GM23338 (cell line): ENCODE measurements around the gene TMEM163. TPM values are rescaled to one million over a fixed set of nuclear protein-coding genes. Genes with fewer than 3 reads are reported as not detected.
A peak's percentile ranks its signal among the peaks of the same experiment; 100 is the strongest.

Experiments
- ATAC-seq: fragments of 200-7000 bp; cut with Tn5 transposase; 3 replicates; pipeline ENCODE4 v1.9.1; 2020
- DNase-seq: peaks from one replicate; pipeline ENCODE4 v3.0.0-alpha.2; 2015; ENCODE audit warnings: low spot score
- H2AFZ ChIP-seq: fragments of 200-600 bp; sonication (generic); 2 replicates; pipeline ENCODE4 v1.8.0; 2016; ENCODE audit warnings: antibody characterized with exemption, mild to moderate bottlenecking, moderate library complexity
- H3F3A ChIP-seq: fragments of 200-600 bp; sonication (generic); replicated peaks from 2 replicates; pipeline ENCODE4 v1.8.0; 2017; ENCODE audit warnings: antibody characterized with exemption, mixed run types, low read depth
- H3K27ac ChIP-seq: fragments of 200-600 bp; sonication (generic); 2 replicates; pipeline ENCODE4 v1.6.1; 2016; ENCODE audit warnings: low read depth
- H3K27me3 ChIP-seq: fragments of 200-600 bp; sonication (generic); 2 replicates; pipeline ENCODE4 v1.8.0; 2016; ENCODE audit warnings: mild to moderate bottlenecking, mixed run types, moderate library complexity; ENCODE audit not compliant: insufficient read depth
- H3K36me3 ChIP-seq: fragments of 200-600 bp; sonication (generic); 2 replicates; pipeline ENCODE4 v1.8.0; 2016; ENCODE audit warnings: mild to moderate bottlenecking; ENCODE audit not compliant: insufficient read depth
- H3K4me1 ChIP-seq: fragments of 200-600 bp; sonication (generic); 2 replicates; pipeline ENCODE4 v1.8.0; 2016; ENCODE audit warnings: mild to moderate bottlenecking, moderate library complexity; ENCODE audit not compliant: insufficient read depth
- H3K4me2 ChIP-seq: fragments of 200-600 bp; sonication (generic); 2 replicates; pipeline ENCODE4 v1.7.1; 2017; ENCODE audit warnings: mixed run types
- H3K4me3 ChIP-seq: fragments of 200-600 bp; sonication (generic); 2 replicates; pipeline ENCODE4 v1.6.1; 2016; ENCODE audit warnings: mixed run types
- H3K79me2 ChIP-seq: fragments of 200-600 bp; sonication (generic); replicated peaks from 2 replicates; pipeline ENCODE4 v1.8.0; 2017; ENCODE audit warnings: mild to moderate bottlenecking; ENCODE audit not compliant: insufficient read depth
- H3K9me2 ChIP-seq: fragments of 200-600 bp; sonication (generic); 2 replicates; pipeline ENCODE4 v1.8.0; 2017; ENCODE audit not compliant: insufficient read depth
- H4K20me1 ChIP-seq: fragments of 200-600 bp; sonication (generic); replicated peaks from 2 replicates; pipeline ENCODE4 v1.8.0; 2017; ENCODE audit warnings: mild to moderate bottlenecking; ENCODE audit not compliant: insufficient read depth
- H3K27ac Mint-ChIP-seq: 2 replicates; pipeline ENCODE4 v1.8.0; 2020; ENCODE audit warnings: inconsistent platforms, mild to moderate bottlenecking, moderate library complexity, mixed read lengths
- H3K27me3 Mint-ChIP-seq: 3 replicates; pipeline ENCODE4 v1.8.0; 2022; ENCODE audit warnings: low read depth, mild to moderate bottlenecking, moderate library complexity, mixed read lengths, inconsistent platforms; ENCODE audit not compliant: insufficient read depth, poor library complexity
- H3K36me3 Mint-ChIP-seq: 3 replicates; pipeline ENCODE4 v1.8.0; 2021; ENCODE audit warnings: low read depth, mild to moderate bottlenecking, inconsistent platforms, moderate library complexity, mixed read lengths
- H3K4me1 Mint-ChIP-seq: 3 replicates; pipeline ENCODE4 v1.8.0; 2020; ENCODE audit warnings: mild to moderate bottlenecking, inconsistent platforms, mixed read lengths
- H3K4me3 Mint-ChIP-seq: 3 replicates; pipeline ENCODE4 v1.8.0; 2021; ENCODE audit warnings: moderate library complexity, mild to moderate bottlenecking, inconsistent platforms, mixed read lengths
- H3K9me3 Mint-ChIP-seq: 3 replicates; pipeline ENCODE4 v1.8.0; 2020; ENCODE audit warnings: moderate library complexity, mild to moderate bottlenecking, inconsistent platforms, mixed read lengths
- CREB1 ChIP-seq: fragments of 250-450 bp; sonication (Bioruptor Pico); IDR thresholded peaks from 2 replicates; pipeline ENCODE4 v1.5.0; 2020; ENCODE audit warnings: low read depth, mild to moderate bottlenecking, moderate library complexity
- ETS1 ChIP-seq: IDR thresholded peaks from 2 replicates; pipeline ENCODE4 v1.6.1; 2016; ENCODE audit warnings: antibody characterized with exemption
- EZH2 ChIP-seq: fragments of 200-600 bp; sonication (generic); IDR thresholded peaks from one replicate; pipeline ENCODE4 v1.8.0; 2017; ENCODE audit warnings: antibody characterized with exemption, mild to moderate bottlenecking, low read depth; ENCODE audit not compliant: unreplicated experiment
- EZH2phosphoT487 ChIP-seq: fragments of 200-600 bp; sonication (generic); IDR thresholded peaks from one replicate; pipeline ENCODE4 v1.8.1; 2018; ENCODE audit warnings: antibody characterized with exemption; ENCODE audit not compliant: unreplicated experiment
- JUNB ChIP-seq: IDR thresholded peaks from one replicate; pipeline ENCODE4 v1.6.1; 2016; ENCODE audit warnings: antibody characterized with exemption; ENCODE audit not compliant: unreplicated experiment
- NANOG ChIP-seq: IDR thresholded peaks from 2 replicates; pipeline ENCODE4 v1.6.1; 2016; ENCODE audit warnings: antibody characterized with exemption, borderline replicate concordance
- POLR2AphosphoS5 ChIP-seq: IDR thresholded peaks from 2 replicates; pipeline ENCODE4 v1.6.1; 2016; ENCODE audit warnings: antibody characterized with exemption, low read depth
- REST ChIP-seq: IDR thresholded peaks from one replicate; pipeline ENCODE4 v1.6.1; 2018; ENCODE audit warnings: antibody characterized with exemption; ENCODE audit not compliant: unreplicated experiment
- STAT1 ChIP-seq: IDR thresholded peaks from one replicate; pipeline ENCODE4 v1.6.1; 2016; ENCODE audit warnings: antibody characterized with exemption; ENCODE audit not compliant: unreplicated experiment
- ZNF114 ChIP-seq: fragments of 250-450 bp; sonication (Bioruptor Pico); IDR thresholded peaks from 2 replicates; pipeline ENCODE4 v1.5.0; 2020; ENCODE audit warnings: mild to moderate bottlenecking, moderate library complexity
- ZNF331 ChIP-seq: fragments of 250-450 bp; sonication (Bioruptor Pico); IDR thresholded peaks from 2 replicates; pipeline ENCODE4 v1.5.0; 2020; ENCODE audit warnings: low read depth, mild to moderate bottlenecking, moderate library complexity
- polyA plus RNA-seq: library from polyadenylated mRNA; unstranded; fragments of >200 nt; fragmentation: Nextera tagmentation; extraction: Ambion mirVana; gene quantifications from 2 replicates; pipeline ENCODE4 v1.2.1, GENCODE V29; 2016
- total RNA-seq: library from RNA; depleted of rRNA; stranded (reverse); fragments of >200 nt; shearing (Covaris generic); gene quantifications from 2 replicates; pipeline ENCODE4 v1.2.3, GENCODE V29; 2014
- TF ChIP-seq, protein P1 (sequence below), 2 experiments: fragments of 200-600 bp in 1 of 2; sonication (generic) in 1 of 2; conservative IDR thresholded peaks; 2 replicates each; pipeline versions ENCODE4 v1.5.1 to v1.6.1; 2016 to 2017; ENCODE audit warnings: antibody characterized with exemption in 2 of 2, low read depth in 2 of 2, mild to moderate bottlenecking in 2 of 2, moderate library complexity in 1 of 2

TMEM163 gene
- total and polyA plus RNA-seq, 2 experiments from 2014 or later, result 1.1 to 1.8 TPM

- TF ChIP-seq ZNF114 (CRISPR knock-in tag) (no peak), JUNB (no peak), NANOG (no peak), STAT1 (no peak), ZNF331 (CRISPR knock-in tag) (no peak), EZH2 (no peak)
- TF ChIP-seq, protein P1, sequence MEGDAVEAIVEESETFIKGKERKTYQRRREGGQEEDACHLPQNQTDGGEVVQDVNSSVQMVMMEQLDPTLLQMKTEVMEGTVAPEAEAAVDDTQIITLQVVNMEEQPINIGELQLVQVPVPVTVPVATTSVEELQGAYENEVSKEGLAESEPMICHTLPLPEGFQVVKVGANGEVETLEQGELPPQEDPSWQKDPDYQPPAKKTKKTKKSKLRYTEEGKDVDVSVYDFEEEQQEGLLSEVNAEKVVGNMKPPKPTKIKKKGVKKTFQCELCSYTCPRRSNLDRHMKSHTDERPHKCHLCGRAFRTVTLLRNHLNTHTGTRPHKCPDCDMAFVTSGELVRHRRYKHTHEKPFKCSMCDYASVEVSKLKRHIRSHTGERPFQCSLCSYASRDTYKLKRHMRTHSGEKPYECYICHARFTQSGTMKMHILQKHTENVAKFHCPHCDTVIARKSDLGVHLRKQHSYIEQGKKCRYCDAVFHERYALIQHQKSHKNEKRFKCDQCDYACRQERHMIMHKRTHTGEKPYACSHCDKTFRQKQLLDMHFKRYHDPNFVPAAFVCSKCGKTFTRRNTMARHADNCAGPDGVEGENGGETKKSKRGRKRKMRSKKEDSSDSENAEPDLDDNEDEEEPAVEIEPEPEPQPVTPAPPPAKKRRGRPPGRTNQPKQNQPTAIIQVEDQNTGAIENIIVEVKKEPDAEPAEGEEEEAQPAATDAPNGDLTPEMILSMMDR (conservative IDR thresholded peaks at IDR 0.05; ENCODE audit: low read depth in 2 of 2), result no peak
- H3K4me3 Mint-ChIP-seq, result no peak overlapping the region
- no peaks in the 10 kb centered on the region; the same call in 2 of the 3 replicates for H3K9me3 Mint-ChIP-seq
- H3K4me1 Mint-ChIP-seq, result no peaks in the 10 kb centered on the region
- Histone ChIP-seq H3K4me1 (no peaks in the 10 kb centered on the region), H3K9me2 (no peaks in the 10 kb centered on the region), H3K36me3 (no peaks in the 10 kb centered on the region), H3F3A (no peaks in the 10 kb centered on the region), H3K79me2 (no peaks in the 10 kb centered on the region), H3K4me3 (no peak overlapping the region), H3K27me3 (no peaks in the 10 kb centered on the region), H2AFZ (peak overlapping the region; percentile 74), H4K20me1 (no peaks in the 10 kb centered on the region), H3K27ac (no peak overlapping the region), H3K4me2 (no peak overlapping the region)
- no peak for DNase-seq
- H3K27me3 Mint-ChIP-seq, result no peaks in the 10 kb centered on the region
- no peaks in the 10 kb centered on the region for H3K36me3 Mint-ChIP-seq
- no peak for ATAC-seq
- H3K27ac Mint-ChIP-seq, result no peak overlapping the region
Observed at GRCh38 chr2:134745546-134745945, 26.7 kb upstream of the TMEM163 start.

DNA sequence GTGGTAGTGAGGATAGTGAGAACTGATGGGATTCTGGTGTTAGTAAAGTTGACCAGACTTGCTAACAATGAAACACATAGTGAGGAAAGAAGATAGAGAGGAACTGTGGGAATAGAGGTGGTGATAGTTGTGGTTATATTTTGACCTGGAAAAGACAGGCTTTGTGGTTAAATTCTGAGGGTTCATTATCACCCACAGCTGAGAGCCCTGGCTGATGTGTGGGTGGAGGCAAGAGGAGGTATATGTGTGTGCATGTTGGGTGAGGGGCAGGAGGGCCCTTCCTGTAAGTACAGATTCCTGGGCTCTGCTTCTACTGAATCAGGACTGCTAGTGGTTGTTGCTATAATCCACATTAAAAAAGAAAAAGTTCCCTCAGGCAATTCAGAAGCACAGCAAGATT, 26.2 kb upstream of the TMEM163 start:
- H3K27me3 ChIP-seq, result no peaks in the 10 kb centered on the region
- H3K4me2 ChIP-seq, result no peak overlapping the region
- no peaks in the 10 kb centered on the region for H3K9me2 ChIP-seq
- H3K27ac ChIP-seq, result no peak overlapping the region
- Mint-ChIP-seq H3K36me3 (no peaks in the 10 kb centered on the region), H3K4me3 (no peak overlapping the region), H3K27me3 (no peaks in the 10 kb centered on the region), H3K9me3 (no peaks in the 10 kb centered on the region; the same call in 2 of the 3 replicates), H3K4me1 (no peaks in the 10 kb centered on the region), H3K27ac (no peak overlapping the region)
- H4K20me1 ChIP-seq, result no peaks in the 10 kb centered on the region
- H3K36me3 ChIP-seq, result no peaks in the 10 kb centered on the region
- no peak overlapping the region for H2AFZ ChIP-seq
- H3F3A ChIP-seq, result no peaks in the 10 kb centered on the region
- ATAC-seq, result no peak
- H3K4me1 ChIP-seq, result no peaks in the 10 kb centered on the region
- no peak overlapping the region for H3K4me3 ChIP-seq
- no peak for DNase-seq
- no peaks in the 10 kb centered on the region for H3K79me2 ChIP-seq
- TF ChIP-seq JUNB (no peak), STAT1 (no peak), EZH2phosphoT487 (no peak), REST (no peak), ZNF114 (CRISPR knock-in tag) (no peak), NANOG (no peak), CREB1 (no peak), ETS1 (no peak), ZNF331 (CRISPR knock-in tag) (no peak), POLR2AphosphoS5 (no peak)
